ENCODE data around the gene FAM110D.

GRCh38 chr1:26124418-26125331 is 34.2 kb upstream of the FAM110D start:
- TF ChIP-seq CTCF (IDR thresholded peaks at IDR 0.05) (no peak), POLR2A (IDR thresholded peaks at IDR 0.05) (no peak)
